Germinal center (tissue), 1 donor: ENCODE measurements around the gene FEV.
A peak's percentile ranks its signal among the peaks of the same experiment; 100 is the strongest.

Experiments
- DNase-seq: peaks from one replicate; pipeline ENCODE4 v3.0.0; 2012; ENCODE audit warnings: mixed read lengths, low spot score

Gene FEV

GRCh38 chr2:218993345-218994315, 8.6 kb upstream of the FEV start, which contains the start of gene CRYBA2:
TSS of gene CRYBA2 (minus strand) at chr2:218993422. CDS start at chr2:218993176, 246 bp downstream.
- no peak for DNase-seq

- DNase-seq = no peak
Measured at GRCh38 chr2:218992703-218993344, 7.8 kb upstream of the FEV start.

GRCh38 chr2:218992196-218992595, 7.2 kb upstream of the FEV start:
- no peak for DNase-seq

GRCh38 chr2:218991674-218992168, 6.7 kb upstream of the FEV start:
- DNase-seq = no peak

- no peak for DNase-seq
Measured at GRCh38 chr2:218990612-218991011, 5.6 kb upstream of the FEV start.

GRCh38 chr2:218990052-218990451, 5.1 kb upstream of the FEV start:
- no peak for DNase-seq

GRCh38 chr2:218988650-218989049, 3.7 kb upstream of the FEV start:
- no peak for DNase-seq

GRCh38 chr2:218988164-218988563, 3.2 kb upstream of the FEV start:
- no peak for DNase-seq

GRCh38 chr2:218986148-218986761, 1.3 kb upstream of the FEV start:
- no peak for DNase-seq

- DNase-seq = no peak
Measured at GRCh38 chr2:218985325-218986091, 524 bp upstream of the FEV start.

GRCh38 chr2:218984239-218985020, 554 bp downstream of the FEV start:
- no peak for DNase-seq

- DNase-seq = no peak
Measured at GRCh38 chr2:218983934-218984238, 1.1 kb downstream of the FEV start.

- no peak for DNase-seq
Measured at GRCh38 chr2:218983263-218983933, 1.6 kb downstream of the FEV start.

GRCh38 chr2:218982586-218983262, 2.3 kb downstream of the FEV start:
- no peak for DNase-seq

GRCh38 chr2:218981881-218982585, 3.0 kb downstream of the FEV start:
- DNase-seq = no peak

- no peak for DNase-seq
Measured at GRCh38 chr2:218981390-218981880, 3.5 kb downstream of the FEV start.

GRCh38 chr2:218980735-218981389, 4.1 kb downstream of the FEV start:
- no peak for DNase-seq

- peak; percentile 85 for DNase-seq
Measured at GRCh38 chr2:218979846-218980734, 4.9 kb downstream of the FEV start.
